HG02759 (cell line): ENCODE results near the gene S100Z.
"Not testable (repeated sequence)": the region's sequence is repeated elsewhere in the genome, so short reads cannot be mapped to it uniquely, and the experiment has no call there.

Experiments used
- ATAC-seq: cut with Tn5 transposase; IDR thresholded peaks from one replicate; pipeline ENCODE4 v1.9.1; 2021; ENCODE audit warnings: mild to moderate bottlenecking, moderate library complexity; ENCODE audit not compliant: unreplicated experiment

S100Z gene

GRCh38 chr5:76849419-76850291 is at the start of gene S100Z:
TSS of gene S100Z (plus strand) at chr5:76850014. CDS start at chr5:76875360, 25,346 bp downstream.
- no peak for ATAC-seq

- no peak for ATAC-seq
Measured at GRCh38 chr5:76800579-76800978, 49.2 kb upstream of the S100Z start.

- ATAC-seq = no peak
Measured at GRCh38 chr5:76801159-76801802, 48.5 kb upstream of the S100Z start.

- ATAC-seq = no peak
Measured at GRCh38 chr5:76801803-76802195, 48.0 kb upstream of the S100Z start.

- ATAC-seq = no peak
Measured at GRCh38 chr5:76804266-76804665, 45.5 kb upstream of the S100Z start.

GRCh38 chr5:76805821-76806505 is 43.9 kb upstream of the S100Z start:
- ATAC-seq = no peak

- no peak for ATAC-seq
Measured at GRCh38 chr5:76807296-76807695, 42.5 kb upstream of the S100Z start.

GRCh38 chr5:76808141-76808691 is 41.6 kb upstream of the S100Z start:
- no peak for ATAC-seq

- no peak for ATAC-seq
Measured at GRCh38 chr5:76809141-76809540, 40.7 kb upstream of the S100Z start.

GRCh38 chr5:76810236-76810635 is 39.6 kb upstream of the S100Z start:
- no peak for ATAC-seq

GRCh38 chr5:76811214-76811613 is 38.6 kb upstream of the S100Z start:
- no peak for ATAC-seq

- ATAC-seq = not testable (repeated sequence)
Measured at GRCh38 chr5:76812209-76812608, 37.6 kb upstream of the S100Z start.

GRCh38 chr5:76813982-76814562 is 35.7 kb upstream of the S100Z start:
- no peak for ATAC-seq

GRCh38 chr5:76816110-76816831 is 33.5 kb upstream of the S100Z start:
- no peak for ATAC-seq

GRCh38 chr5:76818844-76819831 is 30.7 kb upstream of the S100Z start, which contains the start of gene F2RL1:
TSS of gene F2RL1 (plus strand) at chr5:76819030. CDS start at chr5:76819183, 153 bp downstream.
- ATAC-seq = no peak

- no peak for ATAC-seq
Measured at GRCh38 chr5:76819851-76820525, 29.8 kb upstream of the S100Z start.

- no peak for ATAC-seq
Measured at GRCh38 chr5:76820526-76820890, 29.3 kb upstream of the S100Z start.

GRCh38 chr5:76821136-76821535 is 28.7 kb upstream of the S100Z start:
- ATAC-seq = no peak
